Measurements from ENCODE around the gene PUS10. TPM values are rescaled to one million over a fixed set of nuclear protein-coding genes. Genes with fewer than 3 reads are reported as not detected.

PUS10 gene
- 1.8 and 2.3 TPM in 2 replicates for total RNA-seq

GRCh38 chr2:61017556-61018317, at the start of gene PUS10, which contains the start of gene PEX13:
PUS10 (minus strand) TSS chr2:61018255; CDS start chr2:61011890, 6,365 bp downstream.
PEX13 (plus strand) TSS chr2:61017720; CDS start chr2:61017760, 40 bp downstream.

GRCh38 chr2:61065714-61066709, 48.0 kb upstream of the PUS10 start, which contains the start of gene SANBR:
SANBR (plus strand) TSS chr2:61065871; CDS start chr2:61070351, 4,480 bp downstream.

Other genes starting within 250 kb of the PUS10 start
- 5.9 and 8.2 TPM in 2 replicates for gene REL, start 136.7 kb downstream of the PUS10 start, total RNA-seq
- 38.3 and 44.7 TPM in 2 replicates for gene PEX13, start 535 bp downstream of the PUS10 start, total RNA-seq
- gene SANBR, start 47.6 kb upstream of the PUS10 start, total RNA-seq, result 5.2 and 6.6 TPM in 2 replicates
- 8.7 and 13.7 TPM in 2 replicates for gene C2orf74, start 143.9 kb upstream of the PUS10 start, total RNA-seq

All from hair follicular keratinocyte (primary cell).